WTC11 (cell line): ENCODE measurements around the gene MYL12B. TPM values are rescaled to one million over a fixed set of nuclear protein-coding genes. Genes with fewer than 3 reads are reported as not detected.

Experiments used
- ATAC-seq: fragments of 200-7000 bp; cut with Tn5 transposase; 2 replicates; pipeline ENCODE4 v1.10.0; 2021; ENCODE audit warnings: mild to moderate bottlenecking, moderate library complexity
- CTCF ChIA-PET: fragments of 300-600 bp; sonication (Branson Sonifier 250); formaldehyde crosslinking; loops from one replicate; lab custom pipeline; 2021; ENCODE audit warnings: antibody characterized with exemption; lab: Charles Lee
- POLR2A ChIA-PET: fragments of 350-600 bp; sonication (Branson Sonifier 250); formaldehyde crosslinking; loops from one replicate; lab custom pipeline; 2021; ENCODE audit warnings: antibody characterized with exemption; lab: Charles Lee
- DNase-seq: peaks from one replicate; pipeline ENCODE4 v3.0.0; 2021; ENCODE audit warnings: low spot score
- H3K27ac Mint-ChIP-seq: 2 replicates; pipeline ENCODE4 v1.8.0; 2021; ENCODE audit warnings: mixed read lengths
- H3K27me3 Mint-ChIP-seq: 2 replicates; pipeline ENCODE4 v1.8.0; 2021; ENCODE audit warnings: low read depth, mild to moderate bottlenecking, moderate library complexity, mixed read lengths
- H3K36me3 Mint-ChIP-seq: 2 replicates; pipeline ENCODE4 v1.8.0; 2021; ENCODE audit warnings: mixed read lengths
- H3K4me1 Mint-ChIP-seq: 2 replicates; pipeline ENCODE4 v1.8.0; 2022; ENCODE audit warnings: mixed read lengths
- H3K4me3 Mint-ChIP-seq: 2 replicates; pipeline ENCODE4 v1.8.0; 2021; ENCODE audit warnings: mild to moderate bottlenecking, moderate library complexity, mixed read lengths
- H3K9me3 Mint-ChIP-seq: 2 replicates; pipeline ENCODE4 v1.8.0; 2021; ENCODE audit warnings: mixed read lengths
- CBFB ChIP-seq: sonication (generic); formaldehyde crosslinking; IDR thresholded peaks from 2 replicates; pipeline ENCODE4 v1.8.1; 2022; ENCODE audit warnings: mild to moderate bottlenecking, low read depth, missing genetic modification reagents
- ETV6 ChIP-seq: sonication (generic); formaldehyde crosslinking; IDR thresholded peaks from 2 replicates; pipeline ENCODE4 v1.8.1; 2022; ENCODE audit warnings: mild to moderate bottlenecking, missing genetic modification reagents
- FOXJ3 ChIP-seq: sonication (generic); formaldehyde crosslinking; IDR thresholded peaks from 2 replicates; pipeline ENCODE4 v1.9.0; 2021; ENCODE audit warnings: missing genetic modification reagents, mild to moderate bottlenecking, borderline replicate concordance
- IRF2 ChIP-seq: sonication (generic); formaldehyde crosslinking; IDR thresholded peaks from 2 replicates; pipeline ENCODE4 v1.8.0; 2022; ENCODE audit warnings: low read depth, missing genetic modification reagents, borderline replicate concordance
- JAZF1 ChIP-seq: fragments of 250-450 bp; sonication (Bioruptor Pico); IDR thresholded peaks from 2 replicates; pipeline ENCODE4 v1.9.0; 2021; ENCODE audit warnings: moderate library complexity, mild to moderate bottlenecking, inconsistent platforms
- MYBL2 ChIP-seq: sonication (generic); formaldehyde crosslinking; IDR thresholded peaks from 2 replicates; pipeline ENCODE4 v1.8.1; 2023; ENCODE audit warnings: mild to moderate bottlenecking, moderate library complexity, missing genetic modification reagents
- NFE2L1 ChIP-seq: sonication (generic); formaldehyde crosslinking; IDR thresholded peaks from 2 replicates; pipeline ENCODE4 v1.8.1; 2023; ENCODE audit warnings: missing genetic modification reagents
- NFYB ChIP-seq: sonication (generic); formaldehyde crosslinking; conservative IDR thresholded peaks from 2 replicates; pipeline ENCODE4 v1.8.0; 2022; ENCODE audit warnings: low read depth, missing genetic modification reagents
- NR2C2 ChIP-seq: sonication (generic); formaldehyde crosslinking; IDR thresholded peaks from 2 replicates; pipeline ENCODE4 v1.8.0; 2022; ENCODE audit warnings: mild to moderate bottlenecking, missing genetic modification reagents
- NR3C1 ChIP-seq: sonication (generic); formaldehyde crosslinking; conservative IDR thresholded peaks from 2 replicates; pipeline ENCODE4 v1.8.1; 2023; ENCODE audit warnings: low read depth, mild to moderate bottlenecking, missing genetic modification reagents
- OVOL2 ChIP-seq: fragments of 250-450 bp; sonication (Bioruptor Pico); IDR thresholded peaks from 2 replicates; pipeline ENCODE4 v1.9.0; 2021; ENCODE audit warnings: mild to moderate bottlenecking, borderline replicate concordance
- RELA ChIP-seq: sonication (generic); formaldehyde crosslinking; IDR thresholded peaks from 2 replicates; pipeline ENCODE4 v1.8.1; 2022; ENCODE audit warnings: missing genetic modification reagents, mild to moderate bottlenecking, borderline replicate concordance
- SMAD3 ChIP-seq: sonication (generic); formaldehyde crosslinking; IDR thresholded peaks from 2 replicates; pipeline ENCODE4 v1.8.0; 2022; ENCODE audit warnings: missing genetic modification reagents, mild to moderate bottlenecking, borderline replicate concordance
- TEAD4 ChIP-seq: sonication (generic); formaldehyde crosslinking; IDR thresholded peaks from 2 replicates; pipeline ENCODE4 v1.8.0; 2022; ENCODE audit warnings: mild to moderate bottlenecking, missing genetic modification reagents
- TP53 ChIP-seq: sonication (generic); formaldehyde crosslinking; IDR thresholded peaks from 2 replicates; pipeline ENCODE4 v1.8.1; 2023; ENCODE audit warnings: mild to moderate bottlenecking, missing genetic modification reagents
- ZBTB21 ChIP-seq: sonication (generic); formaldehyde crosslinking; IDR thresholded peaks from 2 replicates; pipeline ENCODE4 v1.8.1; 2023; ENCODE audit warnings: mild to moderate bottlenecking, missing genetic modification reagents, borderline replicate concordance
- ZNF219 ChIP-seq: sonication (generic); formaldehyde crosslinking; IDR thresholded peaks from 2 replicates; pipeline ENCODE4 v1.8.0; 2023; ENCODE audit warnings: missing genetic modification reagents, mild to moderate bottlenecking, borderline replicate concordance
- ZNF263 ChIP-seq: sonication (generic); formaldehyde crosslinking; IDR thresholded peaks from 2 replicates; pipeline ENCODE4 v1.8.1; 2022; ENCODE audit warnings: low read depth, mild to moderate bottlenecking, moderate library complexity, missing genetic modification reagents
- ZNF317 ChIP-seq: sonication (generic); formaldehyde crosslinking; IDR thresholded peaks from 2 replicates; pipeline ENCODE4 v1.8.1; 2023; ENCODE audit warnings: low read depth, mild to moderate bottlenecking, moderate library complexity, missing genetic modification reagents, borderline replicate concordance
- ZNF423 ChIP-seq: fragments of 250-450 bp; sonication (Bioruptor Pico); IDR thresholded peaks from 2 replicates; pipeline ENCODE4 v2.1.2; 2022; ENCODE audit warnings: mild to moderate bottlenecking, moderate library complexity
- total RNA-seq: library from RNA; stranded (reverse); gene quantifications from 3 replicates; pipeline ENCODE4 v1.2.3, GENCODE V29; 2021
- TF ChIP-seq, protein P1 (sequence below): sonication (generic); formaldehyde crosslinking; IDR thresholded peaks from 2 replicates; pipeline ENCODE4 v1.8.0; 2022; ENCODE audit warnings: mild to moderate bottlenecking, missing genetic modification reagents
- TF ChIP-seq, protein P2 (sequence below): sonication (generic); formaldehyde crosslinking; IDR thresholded peaks from 2 replicates; pipeline ENCODE4 v1.8.1; 2022; ENCODE audit warnings: low read depth, missing genetic modification reagents, borderline replicate concordance
- TF ChIP-seq, protein P3 (sequence below): sonication (generic); formaldehyde crosslinking; IDR thresholded peaks from 2 replicates; pipeline ENCODE4 v1.8.1; 2023; ENCODE audit warnings: mild to moderate bottlenecking, missing genetic modification reagents, borderline replicate concordance
- TF ChIP-seq, protein P4 (sequence below): sonication (generic); formaldehyde crosslinking; IDR thresholded peaks from 2 replicates; pipeline ENCODE4 v1.8.0; 2022; ENCODE audit warnings: mild to moderate bottlenecking, missing genetic modification reagents
- TF ChIP-seq, protein P5 (sequence below): sonication (generic); formaldehyde crosslinking; IDR thresholded peaks from 2 replicates; pipeline ENCODE4 v1.8.1; 2022; ENCODE audit warnings: mild to moderate bottlenecking, moderate library complexity, missing genetic modification reagents
- TF ChIP-seq, protein P6 (sequence below): sonication (generic); formaldehyde crosslinking; conservative IDR thresholded peaks from 2 replicates; pipeline ENCODE4 v1.8.1; 2022; ENCODE audit warnings: mild to moderate bottlenecking, missing genetic modification reagents

The MYL12B gene
- total RNA-seq, 1 experiment from 2014 or later: 173 TPM

DNA sequence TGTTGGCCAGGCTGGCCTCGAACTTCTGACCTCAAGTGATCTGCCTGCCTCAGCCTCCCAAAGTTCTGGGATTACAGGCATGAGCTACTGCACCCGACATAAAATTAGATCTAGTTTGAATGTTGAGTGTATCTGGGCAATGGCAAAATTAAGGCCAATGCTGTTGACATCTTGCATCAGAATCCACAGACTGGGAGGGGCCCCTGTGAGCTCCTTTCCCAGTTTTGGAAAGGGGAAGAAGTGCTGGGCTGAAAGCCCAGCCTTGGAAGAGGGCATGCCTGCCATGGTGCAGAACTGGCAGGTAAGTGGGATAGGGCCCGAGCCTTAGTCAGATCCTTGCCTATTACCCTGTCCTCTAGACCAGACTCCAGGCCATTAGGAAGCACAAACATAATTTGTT, 37.7 kb upstream of the MYL12B start:
- ATAC-seq (no peak), DNase-seq (no peak)
- Mint-ChIP-seq H3K4me1 (peaks cover 15% of the 10 kb centered on the region), H3K36me3 (no peaks in the 10 kb centered on the region), H3K4me3 (no peak overlapping the region), H3K9me3 (no peaks in the 10 kb centered on the region), H3K27me3 (no peaks in the 10 kb centered on the region; the same call in 1 of the 2 replicates), H3K27ac (no peak overlapping the region)
- TF ChIP-seq ETV6: no peak
- TF ChIP-seq ZNF423 (CRISPR knock-in tag): no peak
- TF ChIP-seq OVOL2: no peak
- TF ChIP-seq JAZF1 (CRISPR knock-in tag): no peak
- TF ChIP-seq, protein P1, sequence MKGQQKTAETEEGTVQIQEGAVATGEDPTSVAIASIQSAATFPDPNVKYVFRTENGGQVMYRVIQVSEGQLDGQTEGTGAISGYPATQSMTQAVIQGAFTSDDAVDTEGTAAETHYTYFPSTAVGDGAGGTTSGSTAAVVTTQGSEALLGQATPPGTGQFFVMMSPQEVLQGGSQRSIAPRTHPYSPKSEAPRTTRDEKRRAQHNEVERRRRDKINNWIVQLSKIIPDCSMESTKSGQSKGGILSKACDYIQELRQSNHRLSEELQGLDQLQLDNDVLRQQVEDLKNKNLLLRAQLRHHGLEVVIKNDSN: no peak
- TF ChIP-seq TP53 (CRISPR knock-in tag): no peak
- TF ChIP-seq, protein P2, sequence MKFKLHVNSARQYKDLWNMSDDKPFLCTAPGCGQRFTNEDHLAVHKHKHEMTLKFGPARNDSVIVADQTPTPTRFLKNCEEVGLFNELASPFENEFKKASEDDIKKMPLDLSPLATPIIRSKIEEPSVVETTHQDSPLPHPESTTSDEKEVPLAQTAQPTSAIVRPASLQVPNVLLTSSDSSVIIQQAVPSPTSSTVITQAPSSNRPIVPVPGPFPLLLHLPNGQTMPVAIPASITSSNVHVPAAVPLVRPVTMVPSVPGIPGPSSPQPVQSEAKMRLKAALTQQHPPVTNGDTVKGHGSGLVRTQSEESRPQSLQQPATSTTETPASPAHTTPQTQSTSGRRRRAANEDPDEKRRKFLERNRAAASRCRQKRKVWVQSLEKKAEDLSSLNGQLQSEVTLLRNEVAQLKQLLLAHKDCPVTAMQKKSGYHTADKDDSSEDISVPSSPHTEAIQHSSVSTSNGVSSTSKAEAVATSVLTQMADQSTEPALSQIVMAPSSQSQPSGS: no peak
- no peak for TF ChIP-seq ZBTB21
- no peak for TF ChIP-seq IRF2 (CRISPR knock-in tag)
- TF ChIP-seq NR2C2 (CRISPR knock-in tag): no peak
- POLR2A ChIA-PET: no interaction called here
- CTCF ChIA-PET: no interaction called here

DNA sequence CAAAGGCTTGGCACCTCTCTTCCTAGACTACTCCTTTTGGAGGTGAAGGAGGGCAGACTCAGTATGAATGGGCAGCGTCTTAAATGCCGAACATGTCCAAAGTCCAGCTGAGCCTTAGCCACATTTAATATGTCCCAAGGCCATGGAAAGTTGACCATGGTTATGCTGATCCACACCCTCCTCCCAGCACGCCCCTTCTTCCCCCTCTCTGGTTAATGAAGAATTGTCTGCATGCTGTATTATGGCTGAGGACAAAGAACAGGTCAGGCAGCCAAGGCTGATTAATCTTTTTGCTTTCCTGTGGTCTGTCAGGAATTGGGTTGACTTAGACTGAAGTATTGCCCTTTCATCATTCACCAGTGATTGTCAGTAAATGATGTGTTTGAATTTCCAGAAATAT, 36.3 kb upstream of the MYL12B start:
- H3K27me3 Mint-ChIP-seq: no peaks in the 10 kb centered on the region; the same call in 1 of the 2 replicates
- H3K4me1 Mint-ChIP-seq: peaks cover 2% of the 10 kb centered on the region
- CTCF ChIA-PET: interaction anchor here (0.5 kb wide), 1 partner anchor 150 kb away, joined by 4 read pairs; no protein-coding TSS in a partner anchor
- no peak for TF ChIP-seq OVOL2
- no peak for TF ChIP-seq NFE2L1 (CRISPR knock-in tag)
- TF ChIP-seq, protein P3, sequence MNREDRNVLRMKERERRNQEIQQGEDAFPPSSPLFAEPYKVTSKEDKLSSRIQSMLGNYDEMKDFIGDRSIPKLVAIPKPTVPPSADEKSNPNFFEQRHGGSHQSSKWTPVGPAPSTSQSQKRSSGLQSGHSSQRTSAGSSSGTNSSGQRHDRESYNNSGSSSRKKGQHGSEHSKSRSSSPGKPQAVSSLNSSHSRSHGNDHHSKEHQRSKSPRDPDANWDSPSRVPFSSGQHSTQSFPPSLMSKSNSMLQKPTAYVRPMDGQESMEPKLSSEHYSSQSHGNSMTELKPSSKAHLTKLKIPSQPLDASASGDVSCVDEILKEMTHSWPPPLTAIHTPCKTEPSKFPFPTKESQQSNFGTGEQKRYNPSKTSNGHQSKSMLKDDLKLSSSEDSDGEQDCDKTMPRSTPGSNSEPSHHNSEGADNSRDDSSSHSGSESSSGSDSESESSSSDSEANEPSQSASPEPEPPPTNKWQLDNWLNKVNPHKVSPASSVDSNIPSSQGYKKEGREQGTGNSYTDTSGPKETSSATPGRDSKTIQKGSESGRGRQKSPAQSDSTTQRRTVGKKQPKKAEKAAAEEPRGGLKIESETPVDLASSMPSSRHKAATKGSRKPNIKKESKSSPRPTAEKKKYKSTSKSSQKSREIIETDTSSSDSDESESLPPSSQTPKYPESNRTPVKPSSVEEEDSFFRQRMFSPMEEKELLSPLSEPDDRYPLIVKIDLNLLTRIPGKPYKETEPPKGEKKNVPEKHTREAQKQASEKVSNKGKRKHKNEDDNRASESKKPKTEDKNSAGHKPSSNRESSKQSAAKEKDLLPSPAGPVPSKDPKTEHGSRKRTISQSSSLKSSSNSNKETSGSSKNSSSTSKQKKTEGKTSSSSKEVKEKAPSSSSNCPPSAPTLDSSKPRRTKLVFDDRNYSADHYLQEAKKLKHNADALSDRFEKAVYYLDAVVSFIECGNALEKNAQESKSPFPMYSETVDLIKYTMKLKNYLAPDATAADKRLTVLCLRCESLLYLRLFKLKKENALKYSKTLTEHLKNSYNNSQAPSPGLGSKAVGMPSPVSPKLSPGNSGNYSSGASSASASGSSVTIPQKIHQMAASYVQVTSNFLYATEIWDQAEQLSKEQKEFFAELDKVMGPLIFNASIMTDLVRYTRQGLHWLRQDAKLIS: no peak
- TF ChIP-seq, protein P4, sequence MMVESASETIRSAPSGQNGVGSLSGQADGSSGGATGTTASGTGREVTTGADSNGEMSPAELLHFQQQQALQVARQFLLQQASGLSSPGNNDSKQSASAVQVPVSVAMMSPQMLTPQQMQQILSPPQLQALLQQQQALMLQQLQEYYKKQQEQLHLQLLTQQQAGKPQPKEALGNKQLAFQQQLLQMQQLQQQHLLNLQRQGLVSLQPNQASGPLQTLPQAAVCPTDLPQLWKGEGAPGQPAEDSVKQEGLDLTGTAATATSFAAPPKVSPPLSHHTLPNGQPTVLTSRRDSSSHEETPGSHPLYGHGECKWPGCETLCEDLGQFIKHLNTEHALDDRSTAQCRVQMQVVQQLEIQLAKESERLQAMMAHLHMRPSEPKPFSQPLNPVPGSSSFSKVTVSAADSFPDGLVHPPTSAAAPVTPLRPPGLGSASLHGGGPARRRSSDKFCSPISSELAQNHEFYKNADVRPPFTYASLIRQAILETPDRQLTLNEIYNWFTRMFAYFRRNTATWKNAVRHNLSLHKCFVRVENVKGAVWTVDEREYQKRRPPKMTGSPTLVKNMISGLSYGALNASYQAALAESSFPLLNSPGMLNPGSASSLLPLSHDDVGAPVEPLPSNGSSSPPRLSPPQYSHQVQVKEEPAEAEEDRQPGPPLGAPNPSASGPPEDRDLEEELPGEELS (CRISPR knock-in tag): no peak
- TF ChIP-seq TEAD4 (CRISPR knock-in tag): no peak
- no peak for TF ChIP-seq ZNF219
- no peak for TF ChIP-seq ZNF263 (CRISPR knock-in tag)
- TF ChIP-seq NFYB (CRISPR knock-in tag): no peak
- TF ChIP-seq ZNF317 (CRISPR knock-in tag): no peak
- TF ChIP-seq, protein P5, sequence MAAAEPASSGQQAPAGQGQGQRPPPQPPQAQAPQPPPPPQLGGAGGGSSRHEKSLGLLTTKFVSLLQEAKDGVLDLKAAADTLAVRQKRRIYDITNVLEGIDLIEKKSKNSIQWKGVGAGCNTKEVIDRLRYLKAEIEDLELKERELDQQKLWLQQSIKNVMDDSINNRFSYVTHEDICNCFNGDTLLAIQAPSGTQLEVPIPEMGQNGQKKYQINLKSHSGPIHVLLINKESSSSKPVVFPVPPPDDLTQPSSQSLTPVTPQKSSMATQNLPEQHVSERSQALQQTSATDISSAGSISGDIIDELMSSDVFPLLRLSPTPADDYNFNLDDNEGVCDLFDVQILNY (CRISPR knock-in tag): no peak
- TF ChIP-seq RELA (CRISPR knock-in tag): no peak
- TF ChIP-seq FOXJ3 (CRISPR knock-in tag): no peak
- no peak for TF ChIP-seq NR3C1
- TF ChIP-seq SMAD3 (CRISPR knock-in tag): no peak
- TF ChIP-seq, protein P6, sequence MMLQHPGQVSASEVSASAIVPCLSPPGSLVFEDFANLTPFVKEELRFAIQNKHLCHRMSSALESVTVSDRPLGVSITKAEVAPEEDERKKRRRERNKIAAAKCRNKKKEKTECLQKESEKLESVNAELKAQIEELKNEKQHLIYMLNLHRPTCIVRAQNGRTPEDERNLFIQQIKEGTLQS (CRISPR knock-in tag): no peak
- TF ChIP-seq MYBL2 (CRISPR knock-in tag): no peak
- TF ChIP-seq CBFB: no peak
- no peak for ATAC-seq
- no peaks in the 10 kb centered on the region for H3K36me3 Mint-ChIP-seq
- POLR2A ChIA-PET: interaction anchor here (0.6 kb wide), 1 partner anchor 645 kb away, joined by 4 read pairs; no protein-coding TSS in a partner anchor
- H3K27ac Mint-ChIP-seq: no peak overlapping the region
- H3K4me3 Mint-ChIP-seq: no peak overlapping the region
- no peak for DNase-seq
- peaks cover under 1% of the 10 kb centered on the region for H3K9me3 Mint-ChIP-seq
